CD4-positive, alpha-beta memory T cell (primary cell): ENCODE measurements around the gene ITGB1BP2. TPM values are rescaled to one million over a fixed set of nuclear protein-coding genes. Genes with fewer than 3 reads are reported as not detected.
"Not testable (repeated sequence)": the region's sequence is repeated elsewhere in the genome, so short reads cannot be mapped to it uniquely, and the experiment has no call there.

Source experiments
- CTCF ChIA-PET: fragments of 350-600 bp; sonication (Branson Sonifier 250); formaldehyde crosslinking; loops from one replicate; lab custom pipeline; 2021; ENCODE audit warnings: inconsistent platforms; ENCODE audit not compliant: partially characterized antibody; lab: Charles Lee
- POLR2A ChIA-PET: fragments of 350-600 bp; sonication (Branson Sonifier 250); formaldehyde crosslinking; loops from one replicate; lab custom pipeline; 2021; ENCODE audit not compliant: partially characterized antibody; lab: Charles Lee
- DNase-seq, 5 donors: peaks; one replicate each; pipeline versions ENCODE4 v3.0.0 to v3.0.0-alpha.2; 2020 to 2022; ENCODE audit warnings: mixed read lengths in 1 of 5
- H3K27ac ChIP-seq: one replicate; pipeline ENCODE4 v1.7.0; 2013; ENCODE audit warnings: low read depth, low read length
- H3K27me3 ChIP-seq: 2 replicates; pipeline ENCODE4 v1.7.0; 2013; ENCODE audit warnings: mild to moderate bottlenecking, low read length, moderate library complexity; ENCODE audit not compliant: insufficient read depth
- H3K36me3 ChIP-seq: 2 replicates; pipeline ENCODE4 v1.7.0; 2013; ENCODE audit warnings: mild to moderate bottlenecking, low read length, moderate library complexity; ENCODE audit not compliant: insufficient read depth
- H3K4me1 ChIP-seq: 2 replicates; pipeline ENCODE4 v1.7.0; 2013; ENCODE audit warnings: mild to moderate bottlenecking, low read length, moderate library complexity; ENCODE audit not compliant: insufficient read depth
- H3K4me3 ChIP-seq, 2 donors: one replicate each; pipeline ENCODE4 v1.7.0; 2013; ENCODE audit warnings: low read length in 2 of 2, mild to moderate bottlenecking in 1 of 2
- H3K9me3 ChIP-seq, 2 donors: one replicate each; pipeline ENCODE4 v1.7.0; 2013; ENCODE audit warnings: low read length in 2 of 2, control low read depth in 1 of 2; ENCODE audit not compliant: control insufficient read depth in 1 of 2
- H3K27ac Mint-ChIP-seq, 7 donors: one replicate each; pipeline ENCODE4 v1.8.0; 2020 to 2021; ENCODE audit warnings: mixed read lengths in 7 of 7, mild to moderate bottlenecking in 6 of 7, inconsistent platforms in 3 of 7, moderate library complexity in 3 of 7
- H3K27me3 Mint-ChIP-seq, 2 donors: one replicate each; pipeline ENCODE4 v1.8.0; 2020 to 2021; ENCODE audit warnings: mixed read lengths in 2 of 2
- H3K36me3 Mint-ChIP-seq, 2 donors: one replicate each; pipeline ENCODE4 v1.8.0; 2020 to 2021; ENCODE audit warnings: mixed read lengths in 2 of 2, inconsistent platforms in 1 of 2, mild to moderate bottlenecking in 1 of 2
- H3K4me1 Mint-ChIP-seq, 4 donors: one replicate each; pipeline ENCODE4 v1.8.0; 2020 to 2021; ENCODE audit warnings: mixed read lengths in 4 of 4, mild to moderate bottlenecking in 1 of 4
- H3K4me3 Mint-ChIP-seq, 8 donors: one replicate each; pipeline ENCODE4 v1.8.0; 2020 to 2021; ENCODE audit warnings: mixed read lengths in 8 of 8, mild to moderate bottlenecking in 7 of 8, moderate library complexity in 6 of 8, inconsistent platforms in 3 of 8
- H3K9me3 Mint-ChIP-seq, 8 donors: one replicate each; pipeline ENCODE4 v1.8.0; 2020 to 2021; ENCODE audit warnings: mixed read lengths in 8 of 8, mild to moderate bottlenecking in 5 of 8, inconsistent platforms in 3 of 8, moderate library complexity in 1 of 8
- intact Hi-C: fragments of 100-400 bp; cut with micrococcal nuclease; formaldehyde crosslinking; loops from one replicate; pipeline ENCODE4 v1.15.1; 2023
- polyA plus RNA-seq, 2 donors: library from polyadenylated mRNA; unstranded; fragments of 300-500 nt; fragmentation: Illumina TruSeq; gene quantifications; one replicate each; pipeline ENCODE4 v1.2.3, GENCODE V29; 2021
- total RNA-seq, 2 experiments: library from RNA; stranded (reverse); gene quantifications; one replicate each; pipeline ENCODE4 v1.2.3, GENCODE V29; 2021

Gene ITGB1BP2
- total and polyA plus RNA-seq, 4 experiments from 2014 or later: 3.5 TPM; not detected in 2

DNA sequence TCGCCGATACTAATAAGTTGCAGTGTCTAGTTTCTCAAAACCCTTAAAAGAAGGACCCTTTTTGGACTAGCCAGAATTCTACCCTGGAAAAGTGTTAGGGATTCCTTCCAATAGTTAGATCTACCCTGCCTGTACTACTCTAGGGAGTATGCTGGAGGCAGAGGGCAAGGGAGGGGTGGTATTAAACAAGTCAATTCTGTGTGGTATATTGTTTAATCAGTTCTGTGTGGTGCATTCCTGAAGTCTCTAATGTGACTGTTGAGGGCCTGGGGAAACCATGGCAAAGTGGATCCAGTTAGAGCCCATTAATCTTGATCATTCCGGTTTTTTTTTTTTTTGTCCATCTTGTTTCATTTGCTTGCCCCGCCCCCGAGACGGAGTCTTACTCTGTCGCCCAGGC lies 1.5 kb upstream of the ITGB1BP2 start:
- intact Hi-C loops, H3K4me1 ChIP-seq, H3K27me3 ChIP-seq, CTCF ChIA-PET, H3K4me3 Mint-ChIP-seq, H3K4me3 ChIP-seq, DNase-seq, POLR2A ChIA-PET, H3K27ac ChIP-seq, H3K9me3 Mint-ChIP-seq, H3K4me1 Mint-ChIP-seq, H3K9me3 ChIP-seq, H3K27me3 Mint-ChIP-seq: not testable (repeated sequence)
- Mint-ChIP-seq H3K27ac (peak overlapping the region in 3 of 7 donors; percentile 46 to 65 (median 61)), H3K36me3 (peaks cover 24 to 59% of the 10 kb centered on the region in 2 donors)
- H3K36me3 ChIP-seq: peaks cover 37% of the 10 kb centered on the region

DNA sequence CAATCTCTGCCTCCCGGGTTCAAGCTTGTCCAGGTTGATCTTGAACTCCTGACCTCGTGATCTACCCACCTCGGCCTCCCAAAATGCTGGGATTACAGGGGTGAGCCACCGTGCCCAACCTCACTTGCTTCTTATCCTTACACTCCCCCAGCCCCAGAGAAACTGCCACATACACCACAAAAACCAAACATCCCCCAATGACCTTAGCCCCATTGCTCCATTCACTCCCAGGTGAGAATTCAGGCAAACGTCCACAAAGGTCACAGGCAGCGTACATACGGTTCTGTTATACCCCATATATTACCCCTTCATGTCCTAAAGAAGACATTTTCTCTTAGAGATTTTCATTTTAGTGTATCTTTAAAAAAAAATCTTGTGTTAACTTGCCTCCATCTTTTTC lies 1.1 kb upstream of the ITGB1BP2 start:
- POLR2A ChIA-PET: not testable (repeated sequence)
- H3K36me3 ChIP-seq: peaks cover 37% of the 10 kb centered on the region
- H3K36me3 Mint-ChIP-seq: peaks cover 24 to 59% of the 10 kb centered on the region in 2 donors

DNA sequence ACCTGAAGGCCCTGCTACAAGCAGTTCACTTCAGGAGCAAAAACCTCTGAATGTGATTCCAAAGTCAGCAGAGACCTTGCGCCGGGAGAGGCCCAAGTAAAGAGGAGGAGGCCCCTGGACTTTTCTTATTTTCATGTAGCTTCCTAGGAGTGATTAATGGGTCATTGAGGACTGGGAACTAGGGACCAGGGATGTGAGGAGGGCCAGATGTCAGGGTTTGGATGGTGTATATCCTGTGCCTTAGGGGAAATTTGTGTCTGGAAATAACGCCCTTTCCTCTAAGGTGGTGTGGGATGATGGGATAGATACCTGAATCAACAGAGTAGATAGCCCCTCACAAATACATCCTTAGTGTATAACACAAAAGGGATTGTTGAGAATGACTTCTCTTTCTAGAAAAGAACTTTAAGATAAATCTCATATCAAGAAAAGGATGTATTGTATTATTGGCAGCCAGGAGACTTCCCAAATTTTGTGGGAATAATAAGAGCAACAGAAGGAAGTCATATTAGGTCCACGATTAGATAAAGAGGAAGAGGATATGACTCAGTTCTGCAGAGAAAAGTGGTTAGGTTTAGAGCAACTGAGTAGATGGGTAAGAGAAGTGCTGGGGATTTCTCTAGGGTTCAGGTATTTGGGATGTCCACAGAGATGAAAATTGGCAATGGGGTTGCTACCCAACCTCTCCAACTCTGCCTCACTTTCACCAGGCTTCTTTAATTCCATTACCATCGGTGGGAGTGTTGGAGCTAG lies 1.1 kb downstream of the ITGB1BP2 start:
- Mint-ChIP-seq H3K9me3 (no peaks in the 10 kb centered on the region), H3K4me3 (no peak overlapping the region), H3K4me1 (peaks cover 0 to 7% (median 5%) of the 10 kb centered on the region in 4 donors), H3K27me3 (no peaks in the 10 kb centered on the region), H3K36me3 (peaks cover 13 to 42% of the 10 kb centered on the region in 2 donors), H3K27ac (peak overlapping the region in 2 of 7 donors; percentile 39 to 61)
- Histone ChIP-seq H3K27me3 (no peaks in the 10 kb centered on the region), H3K4me1 (peaks cover 5% of the 10 kb centered on the region), H3K27ac (no peak overlapping the region), H3K4me3 (no peak overlapping the region), H3K9me3 (no peaks in the 10 kb centered on the region), H3K36me3 (peaks cover 19% of the 10 kb centered on the region)
- DNase-seq: no peak
- ChIA-PET CTCF (no interaction called here), POLR2A (interaction anchor here (0.5 to 1.1 kb wide), 2 partner anchors 229 to 279 kb away, joined by 4 read pairs; no protein-coding TSS in a partner anchor)
- intact Hi-C loops: no loop called here

More for the DNA sequence above, 1.1 kb upstream of the ITGB1BP2 start:
- H3K4me3 ChIP-seq, H3K27me3 ChIP-seq, DNase-seq, H3K9me3 Mint-ChIP-seq, H3K4me1 ChIP-seq, intact Hi-C loops, H3K27ac ChIP-seq, CTCF ChIA-PET, H3K9me3 ChIP-seq, H3K4me1 Mint-ChIP-seq, H3K27me3 Mint-ChIP-seq, H3K4me3 Mint-ChIP-seq: not testable (repeated sequence)
- peak overlapping the region in 3 of 7 donors; percentile 46 to 65 (median 61) for H3K27ac Mint-ChIP-seq

DNA sequence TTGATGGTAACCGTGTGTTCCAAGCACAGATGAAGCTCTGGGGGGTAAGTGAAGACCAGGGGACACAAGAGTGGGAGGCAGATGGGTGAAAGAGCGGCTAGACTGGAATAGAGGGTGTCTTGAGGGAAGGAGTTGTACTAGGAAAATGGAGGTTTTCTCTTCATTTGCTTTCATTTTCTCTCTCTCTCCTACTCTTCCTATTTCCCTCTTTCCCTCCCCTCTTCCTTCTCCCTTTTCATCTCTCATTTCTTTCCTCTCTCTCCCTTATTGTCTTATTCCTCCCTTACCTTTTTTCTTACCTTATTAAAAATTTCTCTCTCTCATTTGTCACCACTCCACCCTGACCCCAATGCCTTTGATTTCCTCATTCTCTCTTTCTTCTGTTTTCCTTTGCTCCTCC lies 3.0 kb downstream of the ITGB1BP2 start:
- POLR2A ChIA-PET: interaction anchor here (1.8 kb wide), 1 partner anchor 21 kb away, joined by 5 read pairs; the partner anchor contains the start of gene NONO
- no peak for DNase-seq
- H3K9me3 ChIP-seq: no peaks in the 10 kb centered on the region
- H3K36me3 ChIP-seq: peaks cover 4% of the 10 kb centered on the region
- H3K4me1 ChIP-seq: peaks cover 5% of the 10 kb centered on the region
- intact Hi-C loops: no loop called here
- no peak overlapping the region for H3K4me3 Mint-ChIP-seq
- H3K27me3 ChIP-seq: no peaks in the 10 kb centered on the region
- no peaks in the 10 kb centered on the region for H3K27me3 Mint-ChIP-seq
- CTCF ChIA-PET: interaction anchor here (1.4 kb wide), 1 partner anchor 21 kb away, joined by 3 read pairs; the partner anchor contains the start of gene NONO
- peak overlapping the region in 2 of 7 donors; percentile 18 to 43 for H3K27ac Mint-ChIP-seq
- H3K27ac ChIP-seq: no peak overlapping the region
- no peak overlapping the region for H3K4me3 ChIP-seq
- H3K36me3 Mint-ChIP-seq: peaks cover 4 to 26% of the 10 kb centered on the region in 2 donors
- no peaks in the 10 kb centered on the region for H3K9me3 Mint-ChIP-seq
- H3K4me1 Mint-ChIP-seq: peaks cover 0 to 7% (median 5%) of the 10 kb centered on the region in 4 donors

DNA sequence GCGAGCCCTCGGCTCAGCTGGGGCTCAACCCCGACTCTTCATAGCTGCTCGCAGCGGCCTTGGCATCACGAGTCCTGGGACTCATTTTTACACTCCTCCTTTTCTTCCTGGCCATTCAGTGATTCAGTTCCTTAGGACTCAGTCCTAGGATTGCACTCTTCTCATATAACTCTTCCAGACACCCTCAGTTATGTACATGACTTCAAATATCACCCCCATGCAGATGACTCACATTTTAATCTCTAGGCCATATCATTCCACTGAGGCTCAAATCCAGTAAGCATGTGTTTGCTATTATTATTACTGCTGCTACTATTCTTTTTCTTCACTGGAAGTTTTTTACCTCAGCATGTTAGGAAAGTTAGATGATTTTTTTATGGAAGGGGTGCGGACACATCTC lies 14.4 kb downstream of the ITGB1BP2 start:
- POLR2A ChIA-PET: no interaction called here
- Histone ChIP-seq H3K9me3 (no peaks in the 10 kb centered on the region), H3K4me1 (no peaks in the 10 kb centered on the region), H3K27ac (no peak overlapping the region), H3K27me3 (no peaks in the 10 kb centered on the region), H3K4me3 (no peak overlapping the region), H3K36me3 (no peaks in the 10 kb centered on the region)
- CTCF ChIA-PET: no interaction called here
- H3K36me3 Mint-ChIP-seq: peaks cover 0 to 4% of the 10 kb centered on the region in 2 donors
- no peak for DNase-seq
- H3K27me3 Mint-ChIP-seq: no peaks in the 10 kb centered on the region
- no peak overlapping the region for H3K4me3 Mint-ChIP-seq
- intact Hi-C loops: no loop called here
- H3K27ac Mint-ChIP-seq: peak overlapping the region in 1 of 7 donors; percentile 42
- H3K4me1 Mint-ChIP-seq: no peaks in the 10 kb centered on the region
- no peaks in the 10 kb centered on the region for H3K9me3 Mint-ChIP-seq

DNA sequence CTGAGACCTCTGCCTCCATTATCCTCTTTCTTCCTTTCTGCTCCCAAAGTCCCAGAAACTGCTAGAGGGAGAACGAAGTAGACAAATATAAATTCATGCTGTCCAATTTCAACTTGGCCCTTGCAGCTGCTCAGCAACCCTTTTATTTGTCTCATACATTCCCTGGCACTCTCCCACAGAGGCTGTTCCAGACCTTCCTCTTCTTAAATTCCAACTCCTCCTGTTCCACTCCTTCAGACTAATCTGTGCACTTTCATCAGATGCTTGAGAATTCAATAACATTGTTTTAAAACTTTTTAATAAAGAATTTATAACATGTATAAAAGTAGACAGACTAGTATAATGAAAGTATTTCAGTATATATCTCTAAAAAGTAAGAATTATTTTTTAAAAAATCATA lies 15.4 kb downstream of the ITGB1BP2 start:
- CTCF ChIA-PET: not testable (repeated sequence)

DNA sequence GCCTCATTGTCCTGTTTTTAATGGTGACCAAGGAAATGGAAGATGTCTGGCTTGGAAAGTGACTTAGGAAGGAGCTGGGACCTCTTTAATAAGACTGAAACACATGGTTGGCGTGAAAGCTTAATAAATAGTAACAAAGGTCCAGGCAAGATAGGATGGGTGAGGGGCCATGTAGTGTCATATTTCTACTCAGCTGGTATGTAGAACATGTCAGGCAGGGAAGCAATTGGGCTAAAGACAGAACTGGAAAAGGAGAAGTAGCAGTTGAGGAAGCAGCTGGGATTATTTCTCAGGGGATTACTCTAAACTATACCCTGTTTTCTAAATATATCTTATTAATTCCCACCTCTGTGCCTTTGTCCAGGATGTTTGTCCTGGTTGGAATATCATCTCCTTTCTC lies 18.6 kb downstream of the ITGB1BP2 start:
- no peak overlapping the region for H3K4me3 ChIP-seq
- H3K36me3 ChIP-seq: no peaks in the 10 kb centered on the region
- ChIA-PET POLR2A (no interaction called here), CTCF (no interaction called here)
- Mint-ChIP-seq H3K4me1 (no peaks in the 10 kb centered on the region), H3K4me3 (no peak overlapping the region), H3K9me3 (peaks cover 0 to 2% (median 0%) of the 10 kb centered on the region in 8 donors), H3K27ac (no peak overlapping the region), H3K36me3 (no peaks in the 10 kb centered on the region), H3K27me3 (no peaks in the 10 kb centered on the region)
- H3K27me3 ChIP-seq: no peaks in the 10 kb centered on the region
- intact Hi-C loops: no loop called here
- H3K4me1 ChIP-seq: no peaks in the 10 kb centered on the region
- no peaks in the 10 kb centered on the region for H3K9me3 ChIP-seq
- no peak overlapping the region for H3K27ac ChIP-seq
- no peak for DNase-seq

More for the DNA sequence above, 15.4 kb downstream of the ITGB1BP2 start:
- DNase-seq, H3K4me1 Mint-ChIP-seq, H3K4me1 ChIP-seq, H3K4me3 ChIP-seq, H3K27ac ChIP-seq, H3K36me3 ChIP-seq, H3K27ac Mint-ChIP-seq, POLR2A ChIA-PET, H3K27me3 Mint-ChIP-seq, H3K27me3 ChIP-seq, H3K9me3 Mint-ChIP-seq, H3K36me3 Mint-ChIP-seq, intact Hi-C loops, H3K9me3 ChIP-seq, H3K4me3 Mint-ChIP-seq: not testable (repeated sequence)
